C1 segment of cervical spinal cord (tissue), 14 donors: ENCODE measurements around the gene TMEM151A.

Experiments
- DNase-seq, 14 donors: peaks; one replicate each; lab custom pipeline; 2025; lab: John Stamatoyannopoulos, UW

The TMEM151A gene

DNA sequence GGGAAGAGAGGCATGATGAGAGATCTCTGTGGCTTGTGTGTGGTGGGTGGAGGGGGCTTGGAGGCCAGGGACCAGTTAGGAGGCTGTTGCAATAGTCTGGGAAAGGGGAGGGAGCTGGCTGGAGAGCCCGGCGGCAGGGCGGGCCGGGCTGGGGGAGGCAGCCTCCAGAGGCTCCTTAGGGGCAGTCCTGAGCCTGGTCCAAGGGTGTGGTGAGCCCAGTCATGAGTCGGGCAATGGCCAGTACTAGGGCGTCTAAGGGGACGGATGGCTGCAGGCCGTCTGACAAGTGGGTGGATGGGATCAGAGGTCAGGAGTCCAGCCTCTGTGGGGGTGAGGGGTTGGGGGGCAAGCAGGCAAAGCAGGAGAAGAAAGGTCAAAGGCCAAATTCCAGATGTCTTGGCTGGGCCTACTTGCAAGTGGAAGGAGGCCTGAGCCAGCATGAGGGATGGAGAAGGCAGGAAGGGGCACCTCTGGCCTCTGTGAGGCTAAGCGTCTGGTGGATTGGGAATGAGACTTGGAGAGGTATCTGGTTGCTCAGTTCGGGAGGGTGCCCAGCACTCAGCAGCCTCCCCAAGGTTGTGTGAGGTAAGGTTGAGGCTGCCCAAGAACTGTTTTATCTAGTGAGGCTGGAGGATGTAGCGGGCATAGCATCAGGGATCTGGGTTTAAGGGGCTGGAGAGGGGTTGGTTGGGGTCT lies 31.2 kb downstream of the TMEM151A start:
- DNase-seq = no peak

DNA sequence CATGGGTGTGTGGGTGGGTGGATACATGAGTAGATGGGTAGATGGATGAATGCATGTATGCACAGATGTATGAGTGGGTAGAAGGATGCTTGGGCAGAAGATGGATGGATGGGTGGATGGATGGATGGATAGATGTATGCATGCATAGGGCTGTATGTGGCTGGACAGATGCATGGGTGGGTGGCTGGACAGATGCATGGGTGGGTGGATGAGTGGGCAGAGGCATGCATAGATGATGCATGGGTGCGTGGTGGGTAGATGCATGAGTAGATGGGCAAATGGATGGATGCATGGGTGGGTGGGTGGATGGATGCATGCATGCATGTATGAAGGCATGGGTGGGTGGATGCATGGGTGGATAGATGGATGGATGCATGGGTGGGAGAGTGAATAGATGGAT lies 32.0 kb downstream of the TMEM151A start:
- DNase-seq = no peak

- no peak for DNase-seq
These were observed 33.0 kb downstream of the TMEM151A start for GRCh38 chr11:66324664-66325063.

DNA sequence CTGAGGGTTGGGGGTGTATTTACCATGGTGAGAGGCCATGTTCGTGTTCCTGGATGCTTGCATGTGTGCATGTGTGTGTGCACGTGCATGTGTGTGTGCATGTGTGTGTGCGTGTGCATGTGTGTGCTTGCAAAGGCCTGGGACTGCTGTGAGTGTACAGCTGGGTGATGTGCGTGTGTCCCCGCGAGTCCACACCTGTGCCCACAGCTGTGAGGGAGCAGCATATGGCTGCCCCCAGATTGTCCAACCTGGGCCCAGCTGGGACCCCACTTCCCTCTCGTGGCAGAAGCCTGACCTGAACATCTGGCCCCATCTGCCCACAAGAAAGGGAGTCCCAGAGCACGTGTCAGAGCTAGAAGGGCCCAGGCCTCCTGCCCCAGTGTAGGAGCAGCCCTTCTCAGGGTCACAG lies 33.6 kb downstream of the TMEM151A start:
- no peak for DNase-seq

DNA sequence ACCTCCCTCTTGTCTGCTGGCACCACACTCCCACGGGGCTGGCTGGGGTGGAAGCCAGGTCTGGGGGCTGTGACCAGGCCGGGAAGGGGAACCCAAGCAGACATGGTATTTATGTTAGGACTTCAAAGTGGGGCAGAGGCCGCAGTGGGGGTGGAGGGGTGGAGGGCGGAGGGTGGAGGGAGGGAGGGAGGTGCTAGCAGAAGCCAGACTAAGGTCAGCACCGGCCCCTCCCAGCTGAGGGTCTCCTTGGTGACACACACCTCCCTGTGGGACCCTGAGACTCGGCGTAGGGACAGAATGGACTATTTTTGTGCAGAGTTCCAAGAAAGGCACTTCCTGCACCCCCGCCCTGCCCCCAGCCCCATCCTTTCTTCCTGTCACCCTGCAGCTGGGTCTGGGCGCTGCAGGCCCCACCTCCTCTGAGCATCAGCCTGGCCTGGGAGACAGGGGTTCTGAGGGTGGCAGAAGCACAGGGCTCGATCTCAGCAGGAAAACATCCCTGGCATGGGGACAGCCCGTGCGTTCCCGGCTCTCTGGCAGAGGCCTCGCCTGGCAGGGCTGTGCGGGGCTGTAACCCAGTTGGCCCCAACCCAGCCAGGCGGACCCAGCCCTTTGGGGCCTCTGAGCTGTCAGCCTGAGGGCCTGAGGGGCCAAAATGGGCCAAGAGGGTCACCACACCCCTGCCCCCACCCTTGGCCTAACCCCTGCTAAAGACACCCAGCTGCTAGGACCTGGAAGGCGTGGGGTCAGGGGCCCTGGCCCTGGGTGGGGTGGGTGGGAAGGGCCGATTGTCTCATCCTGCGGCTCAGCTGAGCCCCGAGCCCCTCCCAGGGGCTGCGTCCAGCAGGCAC lies 34.8 kb downstream of the TMEM151A start:
- DNase-seq = no peak

DNA sequence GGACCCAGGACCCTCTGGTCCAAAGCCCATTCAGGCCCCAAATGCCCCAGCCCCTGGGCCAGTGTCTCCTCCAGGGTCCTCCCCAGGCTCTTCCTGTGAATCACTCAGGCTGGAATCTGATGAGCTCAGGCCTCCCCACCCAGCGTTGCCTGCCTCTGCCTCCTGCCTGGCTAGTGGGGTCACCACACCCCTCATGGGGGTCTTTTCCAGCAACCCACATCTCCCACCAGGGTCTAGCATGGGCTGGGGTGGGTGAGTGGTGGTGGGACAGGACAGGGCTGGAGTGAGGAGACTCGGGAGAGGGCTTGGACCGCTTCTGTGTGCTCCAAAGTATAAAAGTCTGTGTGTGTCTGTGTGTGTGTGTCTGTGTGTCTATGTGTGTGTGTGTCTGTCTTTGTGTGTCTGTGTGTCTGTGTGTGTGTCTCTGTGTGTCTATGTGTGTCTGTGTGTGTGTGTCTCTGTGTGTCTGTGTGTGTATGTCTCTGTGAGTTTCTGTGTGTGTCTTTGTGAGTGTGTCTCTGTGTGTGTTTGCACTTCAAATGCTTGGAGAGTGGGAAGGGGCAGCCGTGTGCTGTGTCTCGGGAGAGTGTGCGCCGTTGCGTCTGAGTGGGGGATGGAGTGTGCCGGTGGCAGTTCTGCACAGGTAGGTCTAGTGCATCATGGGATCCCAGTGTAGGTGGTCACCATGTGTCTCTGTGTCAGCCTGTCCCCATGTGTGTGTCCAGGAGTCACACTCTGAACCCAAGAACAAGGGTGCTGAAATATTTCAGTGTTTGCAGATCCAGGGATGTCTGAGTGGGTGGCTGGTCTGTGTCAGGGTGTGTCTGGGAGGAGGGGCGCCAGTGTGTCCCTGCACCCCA lies 35.7 kb downstream of the TMEM151A start:
- DNase-seq = no peak

DNA sequence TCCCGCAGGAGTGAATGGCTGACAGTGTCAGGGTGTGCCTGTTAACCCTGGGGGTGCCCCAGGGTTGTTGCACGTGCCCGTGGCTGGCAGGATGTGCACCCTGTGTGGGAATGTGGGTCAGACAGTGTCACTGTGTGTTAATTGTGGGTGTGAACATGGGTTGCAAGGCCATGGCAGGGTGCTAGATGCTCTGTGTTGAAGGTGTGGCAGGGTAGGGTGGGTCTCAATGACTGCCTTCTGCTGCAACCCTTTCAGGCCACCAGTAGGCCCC lies 36.3 kb downstream of the TMEM151A start:
- no peak for DNase-seq

- DNase-seq = peak in 12 of 14 donors; percentile 11 to 70 (median 48)
These were observed 36.8 kb downstream of the TMEM151A start for GRCh38 chr11:66328302-66329144.

GRCh38 chr11:66329165-66329673 lies 37.5 kb downstream of the TMEM151A start:
- no peak for DNase-seq

DNA sequence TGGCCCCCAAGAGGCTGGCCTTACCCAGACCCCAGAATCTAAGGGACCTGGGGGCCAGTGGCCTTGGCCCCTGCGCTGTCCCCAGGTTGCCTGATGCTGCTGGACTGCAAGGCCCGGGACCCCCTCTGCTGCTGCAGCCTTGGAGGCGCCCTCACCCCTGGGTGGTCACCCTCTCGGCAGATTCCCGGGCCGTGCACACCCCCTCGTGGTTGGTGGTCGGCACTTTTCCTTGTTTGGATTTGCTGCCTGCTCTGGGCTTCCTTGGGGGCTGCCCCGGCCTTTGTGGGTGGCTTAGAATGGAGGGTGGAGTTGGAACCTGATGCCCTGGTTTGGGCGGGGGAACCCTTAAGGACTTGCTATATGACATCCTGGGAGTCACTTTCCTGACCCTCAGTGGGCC lies 39.2 kb downstream of the TMEM151A start:
- no peak for DNase-seq

DNA sequence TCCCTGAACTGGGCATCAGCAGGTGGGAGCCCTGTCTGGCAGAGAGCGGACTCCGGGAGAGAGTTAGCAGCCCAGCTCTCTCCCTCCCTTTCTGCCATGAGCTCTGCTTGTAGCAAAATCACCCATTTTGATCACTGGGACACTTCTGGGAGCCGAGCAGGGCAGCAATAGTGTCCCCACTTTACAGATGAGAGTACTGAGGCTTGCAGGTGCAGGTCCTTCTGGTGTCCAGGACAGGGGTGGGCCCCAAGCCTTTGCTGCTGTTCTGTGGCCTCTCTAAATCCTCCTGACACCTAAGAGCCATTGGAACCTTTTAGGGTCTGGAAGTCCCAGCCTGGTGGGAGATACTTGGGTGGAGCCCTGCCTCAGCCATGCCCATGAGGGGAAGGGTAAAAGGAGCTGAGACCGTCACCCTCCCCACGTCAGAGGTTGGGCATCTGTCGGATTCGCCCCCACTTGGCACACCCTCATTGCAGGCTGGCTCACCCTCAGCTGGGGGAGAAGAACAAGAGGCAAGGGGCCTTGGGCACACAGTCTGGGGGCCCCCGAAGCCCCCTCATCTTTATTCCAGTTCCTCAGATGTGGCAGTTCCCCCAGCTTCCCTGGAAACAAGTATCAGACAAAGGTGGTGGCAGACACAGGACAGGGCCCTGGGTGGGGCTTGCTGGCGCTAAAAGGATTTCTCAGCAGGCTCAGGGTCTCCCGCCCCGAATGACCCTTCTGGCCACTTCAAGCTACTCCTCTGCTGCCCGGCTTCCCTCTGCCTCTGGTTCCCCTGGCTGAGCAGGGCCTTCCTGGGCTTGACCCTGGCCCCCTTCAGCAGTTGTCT lies 40.1 kb downstream of the TMEM151A start:
- no peak for DNase-seq

GRCh38 chr11:66332371-66333219 lies 40.9 kb downstream of the TMEM151A start:
- DNase-seq = no peak

DNA sequence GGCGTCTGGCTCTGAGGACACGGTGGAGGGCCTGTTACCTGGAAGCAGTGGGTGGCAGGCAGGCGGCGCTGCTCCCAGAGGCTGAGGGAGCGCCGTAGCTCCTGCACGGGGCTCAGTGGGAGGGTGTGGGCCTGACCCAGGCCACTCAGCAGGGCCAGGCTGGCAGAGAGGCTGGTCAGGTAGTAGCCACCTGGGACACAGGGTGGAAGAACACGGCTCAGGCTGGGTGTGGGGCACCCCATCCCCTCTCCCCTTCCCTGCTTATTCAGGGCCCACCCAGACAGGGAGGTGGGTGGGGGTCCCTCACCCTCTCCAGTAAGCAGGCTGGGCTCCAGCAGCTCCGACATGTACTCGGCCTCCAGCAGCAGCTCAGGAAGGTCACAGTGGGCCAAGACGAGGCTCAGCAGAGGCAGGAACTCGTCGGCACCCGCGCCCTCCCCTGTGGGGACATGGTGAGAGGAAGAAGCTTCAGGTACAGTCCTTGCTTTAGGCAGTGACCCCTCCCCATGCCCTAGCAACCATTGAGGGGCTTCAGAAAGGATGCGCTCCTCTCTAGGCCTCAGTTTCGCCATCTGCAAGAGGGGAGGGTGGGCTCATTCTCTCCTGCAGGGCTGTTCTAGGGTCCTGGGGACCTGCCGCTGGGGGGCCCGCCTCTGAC lies 41.7 kb downstream of the TMEM151A start:
- DNase-seq = no peak

DNA sequence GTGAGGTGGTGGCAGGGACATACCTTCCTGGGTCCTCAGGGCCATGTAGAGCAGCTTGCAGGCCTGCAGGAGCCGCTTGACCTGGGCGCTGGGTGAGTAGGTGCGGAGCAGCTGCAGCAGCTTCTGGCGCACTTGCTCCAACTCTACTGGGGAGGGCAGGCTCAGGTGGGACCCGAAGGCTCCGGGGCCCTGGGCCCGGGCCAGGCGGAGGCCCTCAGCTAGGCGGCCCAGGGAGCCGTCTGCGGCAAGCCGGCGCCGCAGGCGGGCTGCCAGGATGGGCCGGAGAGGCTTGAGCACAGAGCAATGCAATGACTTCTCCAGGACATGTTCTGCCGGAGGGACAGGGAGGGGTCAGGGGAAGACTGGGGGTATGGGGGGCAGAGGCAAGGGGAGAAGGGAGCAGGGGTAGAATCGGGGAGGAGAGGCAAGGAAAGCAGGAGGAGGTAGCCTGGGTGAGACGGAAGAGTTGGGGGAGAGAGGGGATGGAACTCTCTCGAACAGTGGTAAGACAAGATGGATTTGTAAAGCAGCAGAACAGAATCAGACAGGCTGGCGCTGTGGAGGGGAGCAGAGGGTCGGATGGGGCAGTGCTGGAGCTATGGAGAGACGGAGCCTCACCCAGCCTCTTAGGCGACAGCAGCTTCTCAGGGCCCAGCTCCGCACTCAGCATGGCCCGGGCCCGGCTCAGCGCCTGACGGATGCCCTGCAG lies 42.4 kb downstream of the TMEM151A start:
- peak in 1 of 14 donors; percentile 53 for DNase-seq

GRCh38 chr11:66334605-66335442 lies 43.1 kb downstream of the TMEM151A start:
- peak in 1 of 14 donors; percentile 53 for DNase-seq

- DNase-seq = peak in 1 of 14 donors; percentile 47
These were observed 44.0 kb downstream of the TMEM151A start for GRCh38 chr11:66335531-66336233.
